Neutrophil (primary cell): ENCODE results near the gene CD248.
"Not testable (repeated sequence)": the region's sequence is repeated elsewhere in the genome, so short reads cannot be mapped to it uniquely, and the experiment has no call there.

Experiments
- H3K27ac ChIP-seq: fragments of 200-600 bp; sonication (generic); 2 replicates; pipeline ENCODE4 v1.5.1; 2016; ENCODE audit warnings: mild to moderate bottlenecking, moderate library complexity
- H3K27me3 ChIP-seq: fragments of 200-600 bp; sonication (generic); 2 replicates; pipeline ENCODE4 v1.6.0; 2016; ENCODE audit warnings: mild to moderate bottlenecking
- H3K36me3 ChIP-seq: fragments of 200-600 bp; sonication (generic); 2 replicates; pipeline ENCODE4 v1.5.1; 2017
- H3K4me1 ChIP-seq, 2 experiments: fragments of 200-600 bp in 1 of 2; sonication (generic) in 1 of 2; 1 replicate in 1 of 2; 2 replicates in 1 of 2; pipeline versions ENCODE4 v1.5.1 to v1.6.1; 2013 to 2016; ENCODE audit warnings: low read depth in 1 of 2, low read length in 1 of 2, mild to moderate bottlenecking in 1 of 2, moderate library complexity in 1 of 2; ENCODE audit not compliant: control insufficient read depth in 1 of 2, insufficient read depth in 1 of 2
- H3K4me3 ChIP-seq, 2 experiments: fragments of 200-600 bp in 1 of 2; sonication (generic) in 1 of 2; 1 replicate in 1 of 2; 2 replicates in 1 of 2; pipeline ENCODE4 v1.5.1; 2013 to 2016; ENCODE audit warnings: low read depth in 1 of 2, low read length in 1 of 2, mild to moderate bottlenecking in 1 of 2, moderate library complexity in 1 of 2
- H3K9me3 ChIP-seq: fragments of 200-600 bp; sonication (generic); 2 replicates; pipeline ENCODE4 v1.5.1; 2016
- CTCF ChIP-seq: fragments of 200-600 bp; sonication (generic); IDR thresholded peaks from 2 replicates; pipeline ENCODE4 v1.5.1; 2016; ENCODE audit warnings: antibody characterized with exemption

The CD248 gene

GRCh38 chr11:66313321-66314185 is 3.3 kb downstream of the CD248 start:
- Histone ChIP-seq H3K36me3 (no peaks in the 10 kb centered on the region), H3K4me3 (peak overlapping the region; percentile 76 to 83), H3K27ac (no peak overlapping the region), H3K27me3 (peaks cover 83% of the 10 kb centered on the region), H3K9me3 (no peaks in the 10 kb centered on the region), H3K4me1 (peaks cover 30 to 33% of the 10 kb centered on the region in 2 experiments)
- TF ChIP-seq CTCF, result no peak

- peak overlapping the region; percentile 74 for H3K27ac ChIP-seq
- peaks cover 82% of the 10 kb centered on the region for H3K27me3 ChIP-seq
- H3K36me3 ChIP-seq, result no peaks in the 10 kb centered on the region
- peak overlapping the region; percentile 76 to 83 for H3K4me3 ChIP-seq
- H3K4me1 ChIP-seq, result peaks cover 22 to 26% of the 10 kb centered on the region in 2 experiments
- TF ChIP-seq CTCF, result no peak
- H3K9me3 ChIP-seq, result no peaks in the 10 kb centered on the region
Measured at GRCh38 chr11:66312549-66313320, 4.1 kb downstream of the CD248 start.

- peak; percentile 67 for TF ChIP-seq CTCF
- Histone ChIP-seq H3K27ac (peak overlapping the region; percentile 74), H3K36me3 (no peaks in the 10 kb centered on the region), H3K27me3 (peaks cover 82% of the 10 kb centered on the region), H3K4me3 (peak overlapping the region; percentile 76 to 83), H3K4me1 (peaks cover 16 to 22% of the 10 kb centered on the region in 2 experiments), H3K9me3 (no peaks in the 10 kb centered on the region)
Measured at GRCh38 chr11:66311965-66312548, 4.8 kb downstream of the CD248 start.

- H3K27me3 ChIP-seq, result peaks cover 78% of the 10 kb centered on the region
Measured at GRCh38 chr11:66311470-66311964, 5.3 kb downstream of the CD248 start.

GRCh38 chr11:66310803-66311440 is 5.9 kb downstream of the CD248 start:
- Histone ChIP-seq H3K27me3 (peaks cover 72% of the 10 kb centered on the region), H3K4me1 (peaks cover 16 to 22% of the 10 kb centered on the region in 2 experiments)
- not testable (repeated sequence) for H3K9me3 ChIP-seq, H3K4me3 ChIP-seq, H3K27ac ChIP-seq, H3K36me3 ChIP-seq

More at GRCh38 chr11:66311470-66311964, 5.3 kb downstream of the CD248 start:
- Histone ChIP-seq H3K4me1 (peaks cover 16 to 22% of the 10 kb centered on the region in 2 experiments), H3K27ac (peak overlapping the region; percentile 74), H3K9me3 (no peaks in the 10 kb centered on the region), H3K36me3 (no peaks in the 10 kb centered on the region), H3K4me3 (peak overlapping the region; percentile 76 to 83)
- TF ChIP-seq CTCF, result no peak
